ENCODE measurements around the gene CBX4.

DNA sequence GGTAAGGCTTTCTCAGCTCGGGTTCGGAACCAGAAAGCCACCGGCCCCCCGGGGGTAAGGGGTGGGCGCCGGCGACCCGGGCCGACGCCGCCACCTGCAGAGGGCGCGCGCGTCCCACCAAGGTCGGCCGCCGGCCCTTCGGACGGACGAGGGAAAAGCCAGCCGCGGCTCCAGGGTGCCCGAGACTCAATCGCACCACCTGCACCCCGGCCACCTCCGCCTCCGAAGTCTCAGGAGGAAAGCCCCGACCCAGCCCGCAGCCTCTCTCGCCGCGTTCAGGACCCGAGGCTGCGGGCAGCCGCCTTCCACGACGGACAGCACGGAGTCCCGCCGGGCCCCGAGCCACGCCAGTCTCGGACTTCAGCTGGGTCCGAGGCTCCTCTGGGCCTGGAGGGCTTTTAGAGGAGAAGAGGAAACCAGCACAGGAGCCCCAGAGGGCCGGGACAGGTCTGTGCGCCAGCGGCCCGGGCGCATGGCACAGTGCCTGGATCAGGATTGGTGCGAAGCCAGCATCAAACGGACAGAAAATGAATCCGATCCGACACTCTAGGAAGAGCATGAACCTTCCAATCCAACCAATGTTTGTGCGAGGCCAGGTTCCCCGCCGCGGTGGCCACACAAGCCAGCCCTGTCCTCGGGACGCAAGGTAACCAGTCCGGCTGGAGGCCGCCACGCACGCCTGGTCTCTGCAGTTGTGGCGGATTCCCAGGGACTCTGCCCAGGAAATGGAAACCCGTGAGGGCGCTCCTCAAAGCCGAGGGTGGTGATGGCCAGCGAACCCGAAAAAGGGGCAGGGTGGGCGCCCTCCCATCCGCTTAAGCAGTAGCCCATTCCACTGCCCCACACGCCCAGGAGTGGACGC is 49.1 kb downstream of the CBX4 start:
- TF ChIP-seq CTCF (IDR thresholded peaks at IDR 0.05) (peak; percentile 5 to 72 (median 55)), POLR2A (IDR thresholded peaks at IDR 0.05) (no peak), POLR2AphosphoS5 (IDR thresholded peaks at IDR 0.05) (no peak)
